ENCODE results near the gene MGAT2. TPM values are rescaled to one million over a fixed set of nuclear protein-coding genes. Genes with fewer than 3 reads are reported as not detected.

The MGAT2 gene
- polyA plus RNA-seq, 3 donors, result 8.9 to 38.0 (median 36.3) TPM

GRCh38 chr14:49619730-49620129, 869 bp upstream of the MGAT2 start:
- TF ChIP-seq CTCF (IDR thresholded peaks at IDR 0.05), result no peak
- WGBS (ENCODE audit: insufficient coverage), result 0% methylated on average over 7 of the region's 11 CpGs
- Histone ChIP-seq H3K4me3 (replicated peaks in 1 of 3; ENCODE audit: low read depth in 2 of 3, low read length in 3 of 3) (peak overlapping the region; percentile 75 to 81 (median 78)), H2AFZ (ENCODE audit: insufficient read depth, low read depth, low read length, poor library complexity, severe bottlenecking) (peak overlapping the region; percentile 80), H3K4me2 (replicated peaks; ENCODE audit: extremely low read depth, low read length, poor library complexity, severe bottlenecking) (peak overlapping the region; percentile 78), H3K27me3 (ENCODE audit: control insufficient read depth in 2 of 2, insufficient read depth in 2 of 2, low read length in 2 of 2) (no peaks in the 10 kb centered on the region), H3K9ac (ENCODE audit: insufficient read depth, low read length, poor library complexity, severe bottlenecking) (peak overlapping the region; percentile 86), H4K20me1 (ENCODE audit: insufficient read depth, low read length) (peaks cover 48% of the 10 kb centered on the region), H3K79me2 (ENCODE audit: insufficient read depth, low read length) (peaks cover 77% of the 10 kb centered on the region), H3K27ac (ENCODE audit: low read depth in 1 of 2, low read length in 2 of 2) (peak overlapping the region; percentile 94 to 95), H3K36me3 (replicated peaks in 1 of 2; ENCODE audit: control insufficient read depth in 1 of 2, insufficient read depth in 2 of 2, low read length in 2 of 2) (peaks cover 11 to 35% of the 10 kb centered on the region in 2 donors), H3K9me3 (replicated peaks in 1 of 2; ENCODE audit: control insufficient read depth in 1 of 2, insufficient read depth in 1 of 2, low read length in 2 of 2) (no peaks in the 10 kb centered on the region), H3K4me1 (ENCODE audit: control insufficient read depth in 1 of 2, insufficient read depth in 2 of 2, low read length in 2 of 2) (peaks cover 30 to 51% of the 10 kb centered on the region in 2 donors)
- Mint-ChIP-seq H3K36me3 (peaks cover 25 to 51% of the 10 kb centered on the region in 2 donors), H3K9me3 (peaks cover 0 to 2% (median 0%) of the 10 kb centered on the region in 7 donors), H3K4me1 (peaks cover 50% of the 10 kb centered on the region), H3K27me3 (ENCODE audit: low read depth in 3 of 3) (no peaks in the 10 kb centered on the region), H3K4me3 (peak overlapping the region; percentile 92 to 98), H3K27ac (peak overlapping the region; percentile 97 to 99 (median 99))
- DNase-seq, result no peak
- intact Hi-C loops (cut with micrococcal nuclease), result loop anchor here (5.0 kb wide), 2 partner anchors 32 to 148 kb away; partner anchors contain the start of genes RPS29 (in 2 of the 2) and KLHDC2 (in 1 of the 2)

- peak overlapping the region; percentile 78 for H3K4me2 ChIP-seq (replicated peaks; ENCODE audit: extremely low read depth, low read length, poor library complexity, severe bottlenecking)
- peak overlapping the region; percentile 86 for H3K9ac ChIP-seq (ENCODE audit: insufficient read depth, low read length, poor library complexity, severe bottlenecking)
- peaks cover 30 to 51% of the 10 kb centered on the region in 2 donors for H3K4me1 ChIP-seq (ENCODE audit: control insufficient read depth in 1 of 2, insufficient read depth in 2 of 2, low read length in 2 of 2)
- H3K27me3 ChIP-seq (ENCODE audit: control insufficient read depth in 2 of 2, insufficient read depth in 2 of 2, low read length in 2 of 2), result no peaks in the 10 kb centered on the region
- intact Hi-C loops (cut with micrococcal nuclease), result loop anchor here (5.0 kb wide), 2 partner anchors 34 to 146 kb away; partner anchors contain the start of genes RPS29 (in 2 of the 2) and KLHDC2 (in 1 of the 2)
- no peaks in the 10 kb centered on the region for H3K27me3 Mint-ChIP-seq (ENCODE audit: low read depth in 3 of 3)
- DNase-seq, result peak; percentile 75 to 84 (median 82)
- peak overlapping the region; percentile 97 to 99 (median 99) for H3K27ac Mint-ChIP-seq
- H3K9me3 ChIP-seq (replicated peaks in 1 of 2; ENCODE audit: control insufficient read depth in 1 of 2, insufficient read depth in 1 of 2, low read length in 2 of 2), result no peaks in the 10 kb centered on the region
- H4K20me1 ChIP-seq (ENCODE audit: insufficient read depth, low read length), result peaks cover 50% of the 10 kb centered on the region
- peaks cover 52% of the 10 kb centered on the region for H3K4me1 Mint-ChIP-seq
- peak overlapping the region; percentile 94 to 95 for H3K27ac ChIP-seq (ENCODE audit: low read depth in 1 of 2, low read length in 2 of 2)
- H3K4me3 Mint-ChIP-seq, result peak overlapping the region; percentile 92 to 98
- 4% methylated on average over 63 of the region's 65 CpGs for WGBS (ENCODE audit: insufficient coverage)
- peaks cover 8 to 27% of the 10 kb centered on the region in 2 donors for H3K36me3 ChIP-seq (replicated peaks in 1 of 2; ENCODE audit: control insufficient read depth in 1 of 2, insufficient read depth in 2 of 2, low read length in 2 of 2)
- H3K36me3 Mint-ChIP-seq, result peaks cover 24 to 44% of the 10 kb centered on the region in 2 donors
- no peak for TF ChIP-seq CTCF (IDR thresholded peaks at IDR 0.05)
- H3K4me3 ChIP-seq (replicated peaks in 1 of 3; ENCODE audit: low read depth in 2 of 3, low read length in 3 of 3), result peak overlapping the region; percentile 49 to 81 (median 78)
- H3K79me2 ChIP-seq (ENCODE audit: insufficient read depth, low read length), result peaks cover 81% of the 10 kb centered on the region
- H2AFZ ChIP-seq (ENCODE audit: insufficient read depth, low read depth, low read length, poor library complexity, severe bottlenecking), result peak overlapping the region; percentile 80
- peaks cover 0 to 2% (median 0%) of the 10 kb centered on the region in 7 donors for H3K9me3 Mint-ChIP-seq
Observed at GRCh38 chr14:49621114-49621881, 699 bp downstream of the MGAT2 start.
